Stimulated activated CD4-positive, alpha-beta T cell treated with anti-CD3 and anti-CD28 coated beads, TNF-alpha, amount 100 ng/mL, for 48 hours (primary cell): ENCODE results near the gene SDHD.
"Not testable (repeated sequence)": the region's sequence is repeated elsewhere in the genome, so short reads cannot be mapped to it uniquely, and the experiment has no call there.

Source experiments
- DNase-seq, 3 donors: peaks; one replicate each; pipeline ENCODE4 v3.0.0-alpha.2; 2020; ENCODE audit warnings: low read depth in 3 of 3

Gene SDHD

DNA sequence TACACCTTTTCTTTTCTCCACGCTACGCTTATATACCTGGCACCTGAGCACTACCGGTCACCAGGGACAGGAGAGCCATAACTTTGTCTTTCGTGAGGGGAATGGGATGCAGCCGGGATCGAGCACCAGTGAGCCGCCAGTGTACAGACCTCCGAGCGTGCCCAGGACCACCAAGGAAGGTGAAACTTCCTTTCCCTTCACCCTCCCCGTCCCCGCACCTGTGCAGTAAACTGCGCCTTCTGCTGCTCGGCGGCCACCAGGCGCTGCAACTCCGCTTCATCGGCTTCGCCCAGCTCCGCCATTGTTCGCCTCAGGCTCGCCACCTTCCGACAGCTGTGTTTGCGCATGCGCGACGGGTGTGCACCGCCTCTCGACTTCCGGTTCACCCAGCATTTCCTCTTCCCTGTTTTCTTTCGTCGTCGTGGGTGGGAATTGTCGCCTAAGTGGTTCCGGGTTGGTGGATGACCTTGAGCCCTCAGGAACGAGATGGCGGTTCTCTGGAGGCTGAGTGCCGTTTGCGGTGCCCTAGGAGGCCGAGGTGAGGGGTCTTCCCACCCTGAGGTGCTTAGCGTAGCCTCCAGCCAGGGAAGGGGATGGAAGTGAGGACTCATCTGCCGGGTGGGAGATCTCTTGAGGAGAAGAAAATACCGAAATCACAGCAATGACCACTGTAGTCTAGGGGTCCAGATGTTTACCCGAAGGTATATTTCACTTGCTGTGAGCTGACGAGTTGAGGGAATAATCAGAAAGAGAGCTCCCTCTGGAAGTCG, at the start of gene SDHD, which contains the start of gene TIMM8B:
Gene SDHD, plus strand, starts transcription at position 452 of the 770 bp plus-strand sequence. Its CDS starts 35 bp downstream, at position 487.
Gene TIMM8B, minus strand, starts transcription at position 335 of the 770 bp plus-strand sequence. Its CDS starts 33 bp downstream, at position 302.
- peak; percentile 89 to 91 (median 91) for DNase-seq

- DNase-seq: no peak
Observed at GRCh38 chr11:112037527-112037926, 49.1 kb upstream of the SDHD start.

DNA sequence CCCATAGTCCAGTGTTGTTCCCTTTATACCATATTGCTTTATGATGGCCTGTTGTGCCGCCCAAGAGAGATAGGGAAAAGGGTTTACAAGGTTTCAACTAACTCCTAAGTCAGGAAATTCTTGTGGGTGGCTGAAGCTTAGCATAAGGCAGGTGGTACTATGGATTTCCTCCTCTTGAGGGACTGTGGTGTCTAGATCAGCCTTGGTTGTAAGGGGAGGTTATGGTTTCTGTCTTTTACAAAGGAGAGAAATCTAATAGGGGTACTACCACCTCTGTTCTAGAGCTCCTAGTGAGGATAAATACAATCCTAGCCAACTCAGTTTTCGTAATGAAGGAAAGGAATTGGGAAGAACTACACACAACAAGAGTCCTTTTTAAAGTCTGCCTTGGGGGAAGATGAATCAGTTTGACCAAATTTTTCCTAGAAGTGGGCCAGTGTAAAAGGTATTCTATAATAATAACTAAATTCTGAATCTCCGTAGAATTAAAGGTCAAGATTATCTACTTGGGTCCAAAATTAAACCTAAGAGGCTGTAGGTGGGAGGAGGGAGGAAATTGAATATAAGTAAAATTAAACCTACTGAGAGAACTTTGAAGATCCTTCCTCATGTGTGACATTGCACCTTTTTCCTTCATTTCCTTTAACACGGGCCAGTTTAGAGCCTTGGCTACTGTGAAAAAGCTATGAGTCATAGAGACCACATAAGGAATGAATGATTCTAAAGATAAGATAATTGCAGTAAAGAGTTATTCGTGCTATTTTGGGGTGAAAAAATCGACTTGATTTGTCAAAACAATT, 44.3 kb upstream of the SDHD start:
- no peak for DNase-seq

GRCh38 chr11:112042961-112043304, 43.7 kb upstream of the SDHD start:
- no peak for DNase-seq

GRCh38 chr11:112044961-112045360, 41.7 kb upstream of the SDHD start:
- DNase-seq: no peak

DNA sequence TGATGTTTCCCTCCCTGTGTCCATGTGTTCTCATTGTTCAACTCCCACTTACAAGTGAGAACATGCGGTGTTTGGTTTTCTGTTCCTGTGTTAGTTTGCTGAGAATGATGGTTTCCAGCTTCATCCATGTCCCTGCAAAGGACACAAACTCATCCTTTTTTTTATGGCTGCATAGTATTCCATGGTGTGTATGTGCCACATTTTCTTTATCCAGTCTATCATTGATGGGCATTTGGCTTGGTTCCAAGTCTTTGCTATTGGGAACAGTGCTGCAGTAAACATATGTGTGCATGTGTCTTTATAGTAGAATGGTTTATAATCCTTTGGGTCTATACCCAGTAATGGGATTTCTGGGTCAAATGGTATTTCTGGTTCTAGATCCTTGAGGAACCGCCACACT, 40.0 kb upstream of the SDHD start:
- DNase-seq: not testable (repeated sequence)

DNA sequence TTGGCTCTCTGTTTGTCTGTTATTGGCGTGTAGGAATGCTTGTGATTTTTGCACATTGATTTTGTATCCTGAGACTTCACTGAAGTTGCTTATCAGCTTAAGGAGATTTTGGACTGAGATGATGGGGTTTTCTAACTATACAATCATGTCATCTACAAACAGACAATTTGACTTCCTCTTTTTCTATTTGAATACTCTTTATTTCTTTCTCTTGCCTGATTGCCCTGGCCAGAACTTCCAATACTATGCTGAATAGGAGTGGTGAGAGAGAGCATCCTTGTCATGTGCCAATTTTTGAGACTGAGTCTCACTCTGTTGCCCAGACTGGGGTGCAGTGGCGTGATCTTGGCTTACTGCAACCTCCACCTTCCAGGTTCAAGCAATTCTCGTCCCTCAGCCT, 38.4 kb upstream of the SDHD start:
- DNase-seq: not testable (repeated sequence)

- DNase-seq: no peak
Observed at GRCh38 chr11:112049777-112050176, 36.9 kb upstream of the SDHD start.

- DNase-seq: no peak
Observed at GRCh38 chr11:112050721-112051120, 36.0 kb upstream of the SDHD start.

GRCh38 chr11:112051768-112052167, 34.9 kb upstream of the SDHD start:
- no peak for DNase-seq

GRCh38 chr11:112057170-112057569, 29.5 kb upstream of the SDHD start:
- DNase-seq: no peak

DNA sequence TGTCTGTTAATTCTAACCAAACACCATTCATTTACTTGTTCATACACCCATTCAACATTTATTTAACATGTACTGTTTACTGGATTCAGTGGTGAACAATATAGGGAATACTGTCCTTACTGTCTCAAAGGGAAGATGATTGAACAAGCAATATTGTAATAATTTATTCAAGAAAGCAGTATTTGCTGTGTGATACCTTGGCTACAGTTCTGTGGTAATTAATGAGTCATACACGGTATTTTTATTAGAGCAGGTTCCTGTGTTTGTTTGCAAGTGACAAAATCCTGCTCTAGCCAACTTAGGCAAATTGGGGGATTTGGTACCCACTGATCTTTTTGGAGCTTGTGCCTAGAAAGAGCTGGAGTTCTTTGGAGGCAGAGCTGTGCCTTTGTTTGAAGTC, 28.6 kb upstream of the SDHD start:
- no peak for DNase-seq

DNA sequence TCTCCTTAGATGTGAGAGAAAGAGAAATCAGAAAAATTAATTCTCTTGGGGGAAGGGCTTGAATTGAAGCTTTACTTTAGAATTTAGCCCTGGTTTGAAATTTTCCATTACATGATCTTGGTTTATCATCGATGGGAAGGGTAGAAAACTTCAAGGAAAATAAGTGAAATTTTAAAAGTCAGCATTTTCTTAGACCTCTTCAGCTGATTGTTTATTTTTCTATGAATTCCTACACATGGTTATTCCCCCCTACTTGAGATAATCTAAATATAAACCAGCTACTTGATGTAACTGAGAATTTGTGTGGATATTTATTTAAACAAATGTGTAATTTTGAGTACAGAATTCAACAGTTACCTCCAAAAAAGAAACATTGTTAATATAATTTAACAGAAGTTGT, 23.8 kb upstream of the SDHD start:
- no peak for DNase-seq

DNA sequence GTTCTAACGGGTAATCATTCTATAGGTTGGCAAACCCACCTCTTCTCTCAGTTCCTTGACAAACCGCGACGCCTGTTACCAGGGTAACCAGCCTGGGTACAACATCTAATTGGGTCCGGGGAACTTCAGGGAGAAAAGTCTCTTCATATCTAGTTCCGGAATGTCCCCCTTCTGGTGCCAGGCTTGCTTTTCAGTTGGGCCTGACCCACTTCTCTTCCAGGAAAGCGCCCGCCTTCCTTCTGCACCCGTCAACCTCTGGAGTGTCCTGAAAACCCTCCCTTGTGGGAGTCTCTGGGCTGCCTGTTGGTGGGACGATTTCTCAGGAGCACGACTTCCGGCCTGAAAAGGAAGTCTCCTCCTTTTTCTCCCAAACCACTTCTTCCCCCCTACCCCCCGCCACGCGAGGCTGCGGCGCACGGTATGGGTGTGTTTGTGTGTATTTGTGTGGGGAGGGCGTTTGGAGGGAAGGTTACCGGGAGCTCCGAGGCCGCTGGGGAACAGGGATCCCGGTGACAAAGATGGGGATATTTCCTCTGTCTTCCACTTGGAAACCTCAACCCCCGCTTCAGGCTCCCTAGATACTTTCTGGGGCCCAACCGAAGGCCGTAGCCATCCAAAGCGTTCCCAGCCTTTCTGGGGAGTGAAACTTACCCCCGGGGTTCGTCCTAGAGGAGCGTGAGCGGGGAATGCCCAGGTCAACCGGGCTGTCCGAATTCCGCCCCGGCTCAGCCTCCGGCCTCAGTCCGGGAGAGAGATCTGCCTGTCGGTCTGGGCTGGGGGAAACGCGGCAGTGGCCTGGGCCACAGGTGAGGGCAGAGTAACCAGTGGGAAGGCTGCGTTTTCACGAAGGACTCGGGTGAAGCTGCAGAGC, 12.5 kb upstream of the SDHD start, which contains the start of the genes NKAPD1 and PIH1D2:
Gene NKAPD1, plus strand, starts transcription at position 359 of the 871 bp plus-strand sequence. CDS start 1,276 bp downstream, outside the sequence.
Gene PIH1D2, minus strand, starts transcription at position 77 of the 871 bp plus-strand sequence. CDS start 843 bp downstream, outside the sequence.
- peak; percentile 55 to 69 (median 64) for DNase-seq

DNA sequence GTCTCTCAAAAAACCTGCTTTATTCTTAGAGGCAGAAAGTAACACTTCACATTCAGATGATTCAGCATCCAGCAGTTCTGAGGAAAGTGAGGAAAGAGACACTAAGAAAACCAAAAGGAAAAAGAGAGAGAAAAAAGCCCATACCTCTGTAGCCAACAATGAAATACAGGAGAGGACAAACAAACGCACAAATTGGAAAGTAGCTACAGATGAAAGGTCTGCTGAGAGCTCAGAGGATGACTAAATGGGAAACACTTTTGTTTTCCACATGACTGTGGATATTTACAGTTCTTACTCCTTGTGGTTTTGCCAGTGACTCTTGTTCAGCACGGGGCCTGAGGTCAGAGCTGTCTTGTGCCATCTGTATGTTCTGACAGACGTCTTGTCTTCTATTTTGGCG, 3.9 kb upstream of the SDHD start:
- peak in 2 of 3 donors; percentile 10 to 28 for DNase-seq

DNA sequence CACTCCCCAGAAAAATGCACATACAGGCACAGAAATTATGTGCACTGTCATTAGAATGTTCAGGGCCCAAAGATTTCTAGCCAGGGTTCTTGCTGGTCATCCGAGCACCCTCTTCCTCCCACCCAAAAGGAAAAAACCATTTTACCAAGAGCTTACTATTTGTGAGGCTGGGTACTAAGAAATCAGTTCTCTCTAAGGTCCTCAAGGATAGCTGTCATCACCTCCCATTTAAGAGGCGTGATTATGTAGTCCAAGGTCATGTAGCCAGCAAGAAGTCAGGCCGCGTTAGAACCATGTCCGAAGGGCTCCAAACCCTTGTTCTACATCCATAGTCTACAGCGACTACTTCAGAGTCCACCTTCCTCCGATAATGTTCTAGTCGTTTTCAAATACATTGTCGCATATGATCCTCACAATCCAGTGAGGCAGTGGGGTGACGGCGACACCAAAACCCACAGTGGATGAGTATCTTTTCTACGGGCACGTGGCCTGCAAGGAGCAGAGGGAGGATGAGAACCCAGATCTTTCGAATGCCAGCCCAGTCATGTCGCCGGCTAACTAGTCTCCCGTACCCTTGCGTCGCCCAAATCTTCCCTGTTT, 751 bp upstream of the SDHD start:
- DNase-seq: peak; percentile 11 to 40 (median 14)

GRCh38 chr11:112087212-112087611, 539 bp downstream of the SDHD start:
- DNase-seq: no peak

GRCh38 chr11:112095302-112095701, 8.6 kb downstream of the SDHD start:
- DNase-seq: not testable (repeated sequence)

DNA sequence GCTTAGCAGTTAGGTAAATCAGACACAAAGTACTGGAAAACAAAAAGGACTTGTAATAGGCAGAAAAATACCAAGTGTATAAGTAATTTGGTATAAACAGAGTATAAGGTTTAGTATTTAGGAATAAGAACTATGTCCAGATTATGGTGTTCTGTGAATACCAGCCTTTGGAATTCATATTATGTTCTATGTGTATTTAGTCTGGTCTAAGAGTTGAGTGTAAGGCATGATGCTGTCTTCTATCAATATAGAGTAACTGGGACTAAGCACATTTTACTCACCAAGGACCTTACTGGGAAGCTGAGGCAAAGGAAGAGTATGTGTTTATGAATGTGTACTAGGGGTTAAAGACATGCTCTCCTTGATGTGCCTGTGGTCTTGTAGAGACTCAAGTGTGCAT, 9.5 kb downstream of the SDHD start:
- no peak for DNase-seq

GRCh38 chr11:112097734-112098528, 11.3 kb downstream of the SDHD start:
- no peak for DNase-seq
